GM18508 (cell line): Measurements from ENCODE around the gene NSMCE3.
"Not testable (repeated sequence)": the region's sequence is repeated elsewhere in the genome, so short reads cannot be mapped to it uniquely, and the experiment has no call there.

Experiments
- ATAC-seq: cut with Tn5 transposase; IDR thresholded peaks from one replicate; pipeline ENCODE4 v1.9.1; 2021; ENCODE audit warnings: moderate number of reproducible peaks; ENCODE audit not compliant: insufficient read depth, unreplicated experiment

The NSMCE3 gene

DNA sequence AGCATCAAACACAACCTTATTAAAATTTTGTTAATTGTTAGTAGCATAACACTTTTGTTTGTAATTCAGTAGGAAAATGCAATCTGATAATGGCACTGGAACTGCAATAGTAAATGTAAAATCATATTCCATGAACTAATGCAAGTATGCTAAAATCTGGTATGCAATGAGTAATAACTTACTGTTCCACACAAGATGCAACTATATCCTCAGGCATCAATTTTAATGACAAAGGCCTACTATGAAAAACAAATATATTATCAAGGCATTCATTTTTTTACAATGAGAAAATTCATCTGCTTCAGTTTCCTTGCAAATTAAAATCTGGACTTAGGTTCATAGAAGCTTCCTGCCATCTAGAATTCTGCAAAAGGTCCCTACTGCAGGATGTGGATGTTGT is 1.4 kb upstream of the NSMCE3 start:
- no peak for ATAC-seq

DNA sequence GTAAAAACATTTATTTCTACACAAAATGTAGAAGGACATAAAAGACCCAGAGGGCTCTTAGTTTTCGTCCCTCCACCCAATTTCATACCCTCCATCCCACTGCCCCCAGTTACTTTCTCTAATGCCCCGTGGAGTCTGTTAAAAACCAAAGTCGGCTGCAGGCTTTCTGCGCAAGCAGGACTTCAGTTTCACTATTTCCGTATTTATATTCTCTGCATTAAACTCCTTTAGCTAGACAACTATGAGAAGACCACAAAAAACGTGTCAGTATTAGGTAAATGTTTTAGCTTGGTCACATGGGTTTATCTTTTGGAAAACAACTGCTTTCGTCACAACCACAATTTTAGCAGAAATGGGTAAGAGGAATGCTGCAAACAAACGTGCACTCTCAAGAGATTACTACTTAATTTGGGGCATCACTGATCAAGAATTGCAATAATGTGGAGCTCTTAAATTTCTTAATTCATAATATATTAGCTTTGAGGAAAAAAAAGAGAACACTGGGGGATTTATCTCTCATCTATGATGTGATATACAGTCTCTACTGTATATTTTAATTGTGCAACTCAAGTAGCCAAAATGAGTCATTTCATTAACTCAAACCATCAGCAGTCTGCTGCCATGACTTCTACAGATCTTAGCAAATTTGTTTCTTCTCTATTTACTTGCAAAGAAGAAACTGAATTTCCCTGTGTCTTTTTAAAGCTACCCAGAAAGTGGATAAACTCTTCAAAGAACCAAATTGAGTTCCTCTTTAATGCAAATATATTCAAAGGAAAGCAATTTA is 740 bp upstream of the NSMCE3 start:
- peak; percentile 15 for ATAC-seq

DNA sequence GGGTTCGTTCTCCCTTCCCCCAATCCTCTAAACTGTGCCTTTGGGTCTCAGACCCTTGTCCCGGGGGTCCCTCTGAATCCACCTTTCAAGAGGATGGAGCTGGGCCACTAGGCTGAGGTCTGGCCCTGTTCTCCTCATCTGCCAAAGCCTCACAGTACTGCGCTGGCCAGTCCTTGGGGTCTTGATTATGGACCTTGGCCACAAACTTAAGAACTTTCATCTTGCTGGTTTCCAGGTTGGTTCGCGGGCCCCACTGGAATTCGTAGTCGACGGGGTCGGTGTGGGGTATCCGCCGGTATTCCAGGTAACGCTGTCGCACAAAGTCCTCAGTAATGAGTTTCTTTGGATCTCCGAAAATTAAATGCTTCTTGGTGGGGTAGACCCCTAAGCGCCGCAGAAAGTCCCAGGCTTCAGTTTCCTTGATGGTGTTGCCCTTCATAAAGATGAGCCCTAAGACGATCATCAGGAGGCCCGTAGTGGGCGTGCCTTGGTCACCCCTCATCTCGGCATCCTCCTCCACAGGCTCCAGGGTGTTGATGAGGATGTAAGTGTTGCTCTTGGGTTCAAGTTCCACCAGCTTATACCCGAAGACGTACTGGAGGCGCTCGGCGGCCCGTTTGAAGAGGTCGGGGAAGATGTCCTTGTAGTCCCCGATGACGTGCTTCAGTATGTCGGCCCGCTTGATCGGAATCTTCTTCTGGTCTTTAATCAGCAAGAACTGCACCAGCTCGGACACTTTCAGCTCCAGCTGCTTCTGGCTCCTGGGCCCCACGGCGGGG is 727 bp downstream of the NSMCE3 start:
- ATAC-seq = peak; percentile 5

DNA sequence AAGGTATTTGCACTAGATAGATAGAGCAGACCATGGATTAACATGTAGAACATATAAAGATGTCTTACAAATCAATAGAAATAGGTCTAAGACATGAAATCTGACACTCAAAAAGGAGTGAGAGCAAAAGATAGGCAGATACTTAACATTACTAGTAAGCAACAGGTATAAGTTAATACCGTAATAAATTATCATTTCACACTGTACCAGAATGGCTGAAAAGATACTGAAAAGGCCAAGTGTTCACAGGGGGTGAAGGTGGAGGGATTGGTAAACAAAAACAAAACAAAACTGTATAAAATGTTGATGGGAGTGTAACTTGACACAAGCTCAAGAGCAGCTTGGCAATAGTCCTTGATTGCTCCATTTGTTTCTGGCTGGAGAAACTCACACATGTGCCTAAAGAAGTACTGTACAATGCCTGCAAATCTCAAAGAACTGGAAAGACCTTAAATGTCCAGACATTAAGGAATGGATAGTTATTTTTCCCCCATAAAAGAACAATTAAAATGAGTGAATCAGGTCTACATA is 3.5 kb downstream of the NSMCE3 start:
- no peak for ATAC-seq

DNA sequence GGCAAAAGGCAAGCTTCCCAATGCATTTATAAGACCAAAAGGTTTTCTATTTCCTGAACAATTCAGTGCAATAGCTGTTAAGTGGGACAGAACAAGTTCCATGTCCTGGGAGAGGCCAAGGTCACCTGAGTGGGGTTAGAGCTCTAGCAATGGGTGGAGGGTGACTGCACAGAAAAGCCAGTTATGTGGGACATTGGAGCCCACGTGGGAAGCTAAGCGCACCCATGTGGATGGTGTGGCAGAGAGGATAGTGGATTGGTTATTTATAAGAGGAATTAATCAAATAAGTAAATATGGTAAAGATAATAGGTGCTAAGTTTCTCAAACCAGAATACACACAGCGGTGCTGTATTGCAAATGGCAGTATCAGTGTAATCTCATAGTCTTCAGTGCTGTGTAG is 6.3 kb downstream of the NSMCE3 start:
- ATAC-seq = no peak

DNA sequence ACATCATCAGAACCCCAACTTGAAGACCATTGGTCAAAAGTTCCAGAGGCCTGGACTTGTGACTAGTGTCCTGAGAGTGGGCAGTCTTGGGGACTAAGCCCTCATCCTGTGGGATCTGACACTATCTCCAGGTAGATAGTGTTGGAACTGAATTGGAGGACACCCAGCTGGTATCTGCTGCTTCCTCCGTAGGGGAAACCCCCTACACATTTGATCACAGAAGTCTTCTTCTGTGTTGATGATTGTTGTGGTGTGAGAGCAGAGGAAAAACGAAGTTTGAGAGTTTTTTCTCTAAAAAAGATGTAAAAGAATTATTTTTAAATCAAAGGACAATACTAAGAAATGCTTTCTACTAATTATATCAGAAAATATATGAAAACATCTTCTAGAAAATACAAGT is 6.9 kb downstream of the NSMCE3 start:
- no peak for ATAC-seq

DNA sequence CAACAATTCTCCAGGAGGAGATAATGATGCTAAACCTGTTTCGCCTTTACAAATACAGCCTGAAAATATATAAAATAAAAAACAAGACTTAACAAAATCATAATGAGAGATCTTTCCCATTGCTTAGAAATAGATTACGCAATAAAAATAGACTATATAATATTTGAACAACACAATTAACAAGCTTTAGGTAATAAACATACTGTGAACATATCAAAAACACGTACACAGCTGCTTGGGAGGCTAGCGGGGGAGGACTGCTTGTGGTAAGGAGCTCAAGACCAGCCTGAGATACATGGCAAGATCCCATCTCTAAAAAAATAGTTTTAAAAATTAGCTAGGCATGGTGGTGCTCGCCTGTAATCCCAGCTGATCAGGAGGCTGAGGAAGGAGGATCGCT is 8.7 kb downstream of the NSMCE3 start:
- ATAC-seq = no peak

DNA sequence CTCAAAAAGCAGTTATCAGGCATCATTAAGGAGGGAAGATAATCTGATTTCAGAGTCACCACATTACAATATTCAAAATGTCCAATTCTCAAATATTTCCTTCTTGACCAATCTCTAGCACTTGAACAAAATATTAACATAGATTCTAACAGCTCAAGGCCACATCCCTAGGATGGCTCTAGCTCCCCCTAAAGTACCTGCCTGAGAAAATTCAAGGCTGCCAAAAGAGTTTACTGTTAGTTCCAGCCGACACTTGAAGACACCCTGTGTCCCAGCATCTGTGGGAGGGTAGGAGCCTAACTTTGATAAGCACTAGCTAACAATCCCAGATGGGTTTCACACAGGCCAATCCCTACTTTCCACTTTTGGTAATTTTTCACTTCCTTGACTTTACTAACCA is 10.4 kb downstream of the NSMCE3 start:
- no peak for ATAC-seq

DNA sequence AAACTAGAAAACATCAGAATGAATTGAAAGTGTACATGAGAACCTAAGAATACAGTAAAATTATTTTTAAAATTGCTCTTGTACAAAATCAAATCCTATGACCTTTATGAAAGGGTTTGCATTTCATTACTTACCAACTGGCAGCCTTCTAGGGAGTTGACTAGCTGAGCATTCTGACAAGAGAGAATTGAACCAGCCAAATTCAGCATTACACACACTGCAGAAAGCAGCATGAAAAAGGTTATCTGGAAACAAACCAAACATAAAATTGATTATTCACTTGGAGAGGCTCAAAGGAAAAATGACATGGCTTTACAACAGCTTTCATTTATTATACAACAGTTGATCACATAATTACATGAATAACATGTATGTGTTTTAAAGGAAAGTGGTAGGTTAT is 17.4 kb downstream of the NSMCE3 start:
- ATAC-seq = no peak

DNA sequence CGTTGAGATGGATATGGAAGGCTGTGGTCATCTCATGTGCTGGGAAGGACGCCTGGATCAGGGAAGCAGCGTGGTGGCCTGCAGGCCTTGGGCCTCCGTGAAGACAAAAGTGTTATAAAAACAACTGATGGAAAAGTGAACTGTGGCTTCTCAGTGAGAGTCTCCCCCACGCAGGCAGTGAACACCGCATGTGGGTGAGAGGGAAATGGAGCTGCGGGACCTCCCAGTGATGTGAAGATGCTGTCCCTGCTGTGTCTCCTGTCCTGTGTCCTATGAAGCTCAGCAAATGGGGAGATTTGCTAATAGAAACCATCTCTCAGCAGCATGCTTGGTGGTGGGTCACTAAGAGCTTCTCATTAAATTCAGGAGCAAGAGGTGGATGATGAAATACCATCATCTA is 25.1 kb downstream of the NSMCE3 start:
- ATAC-seq = no peak

DNA sequence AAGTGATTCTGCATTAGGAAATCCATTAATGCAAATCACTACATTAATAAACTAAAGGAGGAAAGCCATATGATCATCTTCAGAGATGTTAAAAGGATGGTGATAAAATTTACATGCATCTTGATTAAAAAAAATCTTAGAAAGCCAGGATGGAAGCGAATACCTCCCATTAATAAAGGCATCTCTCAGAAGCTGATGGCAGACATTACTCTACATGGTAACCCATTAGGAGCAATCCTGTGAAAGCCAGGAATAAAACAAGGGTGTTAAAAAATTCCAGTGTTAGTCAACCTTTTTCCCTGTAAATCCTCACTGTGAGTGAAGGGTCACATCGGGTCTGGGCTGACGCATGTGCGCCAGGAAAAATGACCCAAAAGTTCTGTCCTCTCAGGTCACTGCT is 25.5 kb downstream of the NSMCE3 start:
- no peak for ATAC-seq

DNA sequence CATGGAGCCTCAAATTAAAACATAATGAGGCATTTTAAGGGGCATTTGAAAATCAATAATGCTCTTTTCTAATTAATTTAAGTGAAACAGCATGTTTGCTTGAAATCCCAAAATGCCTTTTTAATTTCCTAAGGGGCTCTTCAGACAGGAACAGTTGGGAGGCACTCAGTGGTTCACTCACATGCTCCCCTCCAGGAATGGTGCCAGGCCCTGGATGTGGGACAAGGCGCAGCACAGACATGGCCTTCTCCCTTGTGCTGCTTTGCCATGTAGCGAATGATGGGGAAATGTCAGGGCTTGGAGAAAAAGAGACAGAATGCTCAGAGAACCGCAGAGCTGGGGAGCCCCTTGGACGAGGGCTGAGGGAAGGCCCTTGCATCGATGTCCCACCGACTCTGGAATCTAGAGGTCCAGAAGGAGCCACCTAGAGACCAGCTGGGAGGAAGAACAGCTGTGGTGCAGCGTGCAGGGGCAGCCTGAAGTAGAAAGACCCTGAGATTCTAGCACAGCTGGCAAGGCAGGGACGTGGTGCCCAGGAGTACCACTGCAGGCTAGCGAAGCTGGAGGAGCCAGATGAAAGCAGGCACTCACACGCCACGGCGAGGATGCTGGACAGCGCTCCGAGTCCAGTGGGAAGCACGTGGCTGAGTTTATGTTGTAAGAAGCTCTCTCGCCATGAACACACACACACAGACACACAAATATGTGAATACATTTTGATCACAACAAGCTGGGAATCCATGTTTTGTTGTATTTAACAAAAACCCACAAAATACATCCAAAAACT is 27.0 kb downstream of the NSMCE3 start:
- no peak for ATAC-seq

DNA sequence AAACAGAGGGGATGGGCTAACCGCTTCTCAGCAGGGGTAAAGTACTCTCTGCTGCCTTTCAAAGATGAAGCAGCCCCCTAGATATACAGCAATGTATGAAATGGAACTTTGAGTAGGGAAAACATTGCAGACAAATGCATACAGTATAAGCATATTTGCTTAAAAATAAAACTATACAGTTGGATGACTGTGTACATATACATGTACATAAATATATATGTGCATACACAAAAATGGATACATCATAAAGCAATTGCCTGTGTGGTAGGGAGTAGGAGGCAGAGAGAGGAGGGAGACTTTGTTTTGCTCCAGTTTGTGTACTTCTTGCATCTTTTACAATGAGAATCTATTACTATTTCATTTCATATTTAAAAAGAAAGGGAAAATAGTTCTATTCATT is 28.4 kb downstream of the NSMCE3 start:
- ATAC-seq = no peak

DNA sequence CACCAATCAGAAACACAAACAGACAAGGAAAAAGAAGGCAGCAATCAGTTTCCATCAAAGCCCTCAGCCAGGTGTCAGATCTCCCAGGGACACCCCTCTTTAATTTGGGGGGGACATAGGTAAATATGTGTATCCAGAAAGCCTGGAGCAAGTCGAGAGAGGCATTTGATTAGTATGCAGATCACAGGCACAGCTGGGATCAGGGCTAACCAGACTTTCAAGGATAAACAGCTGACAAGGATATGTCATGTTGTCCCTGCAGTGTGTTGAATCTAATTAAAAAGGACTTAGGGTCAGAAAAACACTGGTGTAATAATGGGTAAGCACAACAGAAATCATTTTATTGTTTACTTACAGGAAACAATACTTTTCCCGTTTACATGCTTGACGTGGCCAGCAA is 30.2 kb downstream of the NSMCE3 start:
- no peak for ATAC-seq

DNA sequence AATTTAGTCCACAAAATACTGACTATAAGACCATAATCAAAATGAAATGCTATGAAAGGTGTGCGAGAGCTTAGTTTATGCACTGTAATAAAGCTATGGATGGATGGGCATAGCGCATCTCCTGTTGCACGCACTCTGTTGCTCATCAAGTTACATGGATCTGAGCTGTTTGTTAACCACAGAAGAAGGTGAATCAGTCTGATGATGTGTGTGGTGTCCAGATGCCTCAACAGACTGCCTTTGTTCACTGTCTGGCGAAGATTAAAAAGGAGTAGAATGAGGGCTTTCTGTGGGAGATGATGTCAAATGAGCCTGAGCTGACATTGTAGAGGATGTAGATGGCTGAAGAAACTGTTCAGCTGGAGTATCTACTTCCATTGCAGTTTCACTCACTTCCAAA is 36.1 kb downstream of the NSMCE3 start:
- ATAC-seq = no peak

DNA sequence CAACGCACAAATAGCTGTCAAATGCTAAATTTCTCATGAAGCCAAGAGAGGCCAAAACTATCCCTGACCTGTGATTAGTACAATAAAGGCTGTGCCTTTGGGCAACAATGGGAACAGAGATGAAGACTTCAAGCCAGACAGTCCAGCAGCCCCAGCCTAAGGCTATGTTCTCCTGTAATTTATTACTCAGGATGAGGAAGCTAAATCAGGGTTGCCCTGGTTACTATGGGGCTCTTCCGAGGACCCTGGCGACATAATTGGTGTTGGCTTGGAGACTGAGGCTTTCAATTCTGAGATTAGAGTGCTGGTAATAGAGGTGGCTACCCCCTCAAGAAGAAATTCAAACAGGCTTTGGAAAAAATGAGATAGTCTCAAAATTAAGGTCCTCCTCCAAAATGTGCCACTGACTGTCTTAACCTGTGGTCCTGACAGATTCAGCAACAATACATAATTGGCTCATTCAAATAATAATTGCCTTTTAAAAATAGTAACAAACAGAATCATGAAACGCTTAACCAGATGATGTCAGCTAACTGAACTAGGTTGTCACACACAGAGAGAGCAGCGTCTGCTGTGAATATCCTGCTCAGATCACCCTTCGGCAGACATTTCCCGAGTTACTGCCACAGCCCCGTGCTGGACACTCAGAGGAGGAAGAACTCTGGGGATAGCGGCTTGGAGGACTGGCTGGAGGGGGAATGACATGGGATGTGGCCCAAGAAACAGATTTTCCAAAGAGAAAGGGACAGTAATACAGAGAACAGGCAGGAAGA is 43.0 kb downstream of the NSMCE3 start:
- ATAC-seq = no peak

DNA sequence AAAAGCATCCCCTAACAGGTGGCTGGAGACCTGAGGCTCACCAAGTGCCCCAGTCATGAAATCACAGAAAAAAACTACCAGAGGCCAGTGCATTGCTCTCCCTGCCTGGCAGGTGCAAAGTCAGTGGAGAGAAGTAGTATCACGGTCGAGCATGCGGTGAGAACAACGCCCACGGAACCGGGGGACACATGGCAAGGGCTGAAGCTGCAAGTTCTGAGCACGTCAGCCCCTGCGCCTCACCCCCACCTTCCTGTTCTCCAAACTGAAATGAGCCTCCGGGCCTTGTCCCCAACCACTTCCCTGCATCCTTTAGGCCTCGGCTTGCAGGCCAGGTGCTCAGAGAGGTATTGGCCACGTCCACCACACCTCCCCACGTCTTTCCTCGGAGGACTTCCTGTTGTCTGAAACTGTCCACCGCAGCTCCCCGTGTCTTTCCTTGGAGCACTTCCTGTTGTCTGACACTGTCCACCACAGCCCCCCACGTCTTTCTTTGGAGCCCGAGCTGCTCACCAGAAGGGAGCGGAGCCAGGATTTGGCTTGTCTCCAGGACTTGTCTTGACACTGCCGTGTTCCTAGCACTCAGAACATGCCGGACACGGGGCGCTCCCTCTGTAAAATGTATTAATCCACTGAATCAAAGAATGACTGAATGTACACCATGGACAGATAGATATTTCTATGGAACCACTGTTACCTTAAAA is 43.9 kb downstream of the NSMCE3 start:
- no peak for ATAC-seq

DNA sequence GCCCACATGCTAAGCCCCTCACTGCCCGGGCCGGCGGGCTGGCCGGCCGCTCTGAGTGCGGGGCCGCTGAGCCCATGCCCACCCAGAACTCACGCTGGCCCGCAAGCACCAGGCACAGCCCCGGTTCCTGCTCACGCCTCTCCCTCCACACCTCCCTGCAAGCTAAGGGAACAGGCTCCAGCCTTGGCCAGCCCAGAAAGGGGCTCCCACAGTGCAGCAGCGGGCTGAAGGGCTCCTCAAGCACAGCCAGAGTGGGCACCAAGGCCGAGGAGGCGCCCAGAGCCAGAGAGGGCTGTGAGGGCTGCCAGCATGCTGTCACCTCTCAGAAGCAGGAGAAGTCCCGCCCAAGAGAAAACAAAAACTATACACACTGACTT is 44.6 kb downstream of the NSMCE3 start:
- ATAC-seq = not testable (repeated sequence)

DNA sequence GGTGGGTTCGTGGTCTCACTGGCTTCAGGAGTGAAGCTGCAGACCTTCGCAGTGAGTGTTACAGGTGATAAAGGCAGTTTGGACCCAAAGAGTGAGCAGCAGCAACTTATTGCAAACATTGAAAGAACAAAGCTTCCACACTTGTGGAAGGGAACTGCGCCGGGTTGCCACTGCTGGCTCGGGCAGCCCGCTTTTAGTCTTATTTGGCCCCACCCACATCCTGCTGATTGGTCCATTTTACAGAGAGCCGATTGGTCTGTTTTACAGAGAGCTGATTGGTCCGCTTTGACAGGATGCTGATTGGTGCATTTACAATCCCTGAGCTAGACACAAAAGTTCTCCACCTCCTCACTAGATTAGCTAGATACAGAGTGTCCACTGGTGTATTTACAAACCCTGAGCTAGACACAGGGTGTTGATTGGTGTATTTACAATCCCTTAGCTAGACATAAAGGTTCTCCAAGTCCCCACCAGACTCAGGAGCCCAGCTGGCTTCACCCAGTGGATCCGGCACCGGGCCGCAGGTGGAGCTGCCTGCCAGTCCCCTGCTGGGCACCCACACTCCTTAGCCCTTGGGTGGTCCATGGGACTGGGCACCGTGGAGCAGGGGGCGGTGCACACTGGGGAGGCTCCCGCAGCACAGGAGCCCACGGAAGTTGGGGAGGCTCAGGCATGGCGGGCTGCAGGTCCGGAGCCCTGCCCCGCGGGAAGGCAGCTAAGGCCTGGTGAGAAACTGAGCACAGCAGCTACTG is 45.2 kb downstream of the NSMCE3 start:
- ATAC-seq = not testable (repeated sequence)
